Measurements from ENCODE around the gene MEX3B.

The MEX3B gene

GRCh38 chr15:82039871-82040270, 5.9 kb downstream of the MEX3B start:
- no peak for TF ChIP-seq CTCF (IDR thresholded peaks at IDR 0.05; ENCODE audit: low read depth, low read length, poor library complexity, severe bottlenecking)
- no peak for TF ChIP-seq EZH2phosphoT487 (IDR thresholded peaks at IDR 0.05; ENCODE audit: borderline replicate concordance, low read length)
- Histone ChIP-seq H3K27me3 (ENCODE audit: control insufficient read depth, low read length) (no peaks in the 10 kb centered on the region), H3K9me2 (replicated peaks; ENCODE audit: control insufficient read depth, low read length) (no peaks in the 10 kb centered on the region), H3F3A (ENCODE audit: control insufficient read depth, insufficient read depth) (0 out of 2 replicates have a peak, but pooled peaks cover 7% of the 10 kb centered on the region), H3K36me3 (ENCODE audit: control insufficient read depth, low read length) (peaks cover 12% of the 10 kb centered on the region; the same call in 1 of the 2 replicates), H3K79me2 (ENCODE audit: control insufficient read depth, low read length) (peaks cover 14% of the 10 kb centered on the region), H3K9me3 (ENCODE audit: control insufficient read depth, insufficient read depth, low read length) (no peaks in the 10 kb centered on the region), H3K4me1 (ENCODE audit: control insufficient read depth, low read length) (peaks cover 7% of the 10 kb centered on the region), H3K4me2 (ENCODE audit: low read length) (no peak overlapping the region), H4K20me1 (ENCODE audit: control insufficient read depth, insufficient read depth, low read depth, low read length) (no peaks in the 10 kb centered on the region; the same call in 1 of the 2 replicates), H3K27ac (ENCODE audit: low read depth, low read length) (no peak overlapping the region), H3K4me3 (ENCODE audit: low read length) (no peak overlapping the region)

GRCh38 chr15:82036461-82036860, 9.4 kb downstream of the MEX3B start:
- H3K4me2 ChIP-seq (ENCODE audit: low read length) = no peak overlapping the region
- H3K9me2 ChIP-seq (replicated peaks; ENCODE audit: control insufficient read depth, low read length) = no peaks in the 10 kb centered on the region
- no peaks in the 10 kb centered on the region for H3F3A ChIP-seq (ENCODE audit: control insufficient read depth, insufficient read depth)
- H3K27ac ChIP-seq (ENCODE audit: low read depth, low read length) = no peak overlapping the region
- H3K79me2 ChIP-seq (ENCODE audit: control insufficient read depth, low read length) = no peaks in the 10 kb centered on the region
- no peaks in the 10 kb centered on the region; the same call in 1 of the 2 replicates for H3K4me1 ChIP-seq (ENCODE audit: control insufficient read depth, low read length)
- H3K9me3 ChIP-seq (ENCODE audit: control insufficient read depth, insufficient read depth, low read length) = no peaks in the 10 kb centered on the region
- no peaks in the 10 kb centered on the region for H4K20me1 ChIP-seq (ENCODE audit: control insufficient read depth, insufficient read depth, low read depth, low read length)
- no peak overlapping the region for H3K4me3 ChIP-seq (ENCODE audit: low read length)
- H3K36me3 ChIP-seq (ENCODE audit: control insufficient read depth, low read length) = no peaks in the 10 kb centered on the region
- no peaks in the 10 kb centered on the region for H3K27me3 ChIP-seq (ENCODE audit: control insufficient read depth, low read length)
- TF ChIP-seq EZH2phosphoT487 (IDR thresholded peaks at IDR 0.05; ENCODE audit: borderline replicate concordance, low read length) = no peak
- TF ChIP-seq CTCF (IDR thresholded peaks at IDR 0.05; ENCODE audit: low read depth, low read length, poor library complexity, severe bottlenecking) = no peak

- H4K20me1 ChIP-seq (ENCODE audit: control insufficient read depth, insufficient read depth, low read depth, low read length) = no peaks in the 10 kb centered on the region
- no peaks in the 10 kb centered on the region for H3K9me3 ChIP-seq (ENCODE audit: control insufficient read depth, insufficient read depth, low read length)
- no peak overlapping the region for H3K4me3 ChIP-seq (ENCODE audit: low read length)
- H3F3A ChIP-seq (ENCODE audit: control insufficient read depth, insufficient read depth) = no peaks in the 10 kb centered on the region
- TF ChIP-seq CTCF (IDR thresholded peaks at IDR 0.05; ENCODE audit: low read depth, low read length, poor library complexity, severe bottlenecking) = no peak
- no peak for TF ChIP-seq EZH2phosphoT487 (IDR thresholded peaks at IDR 0.05; ENCODE audit: borderline replicate concordance, low read length)
- no peak overlapping the region for H3K4me2 ChIP-seq (ENCODE audit: low read length)
- H3K4me1 ChIP-seq (ENCODE audit: control insufficient read depth, low read length) = no peaks in the 10 kb centered on the region
- no peaks in the 10 kb centered on the region for H3K9me2 ChIP-seq (replicated peaks; ENCODE audit: control insufficient read depth, low read length)
- no peaks in the 10 kb centered on the region for H3K36me3 ChIP-seq (ENCODE audit: control insufficient read depth, low read length)
- H3K27me3 ChIP-seq (ENCODE audit: control insufficient read depth, low read length) = no peaks in the 10 kb centered on the region
- no peaks in the 10 kb centered on the region for H3K79me2 ChIP-seq (ENCODE audit: control insufficient read depth, low read length)
- no peak overlapping the region for H3K27ac ChIP-seq (ENCODE audit: low read depth, low read length)
Observed at GRCh38 chr15:82031871-82032270, 13.9 kb downstream of the MEX3B start.

Data from DOHH2 (cell line).